Measurements from ENCODE around the gene SPEF1.

GRCh38 chr20:3811467-3812258 is 30.4 kb upstream of the SPEF1 start:
- TF ChIP-seq, protein P1, sequence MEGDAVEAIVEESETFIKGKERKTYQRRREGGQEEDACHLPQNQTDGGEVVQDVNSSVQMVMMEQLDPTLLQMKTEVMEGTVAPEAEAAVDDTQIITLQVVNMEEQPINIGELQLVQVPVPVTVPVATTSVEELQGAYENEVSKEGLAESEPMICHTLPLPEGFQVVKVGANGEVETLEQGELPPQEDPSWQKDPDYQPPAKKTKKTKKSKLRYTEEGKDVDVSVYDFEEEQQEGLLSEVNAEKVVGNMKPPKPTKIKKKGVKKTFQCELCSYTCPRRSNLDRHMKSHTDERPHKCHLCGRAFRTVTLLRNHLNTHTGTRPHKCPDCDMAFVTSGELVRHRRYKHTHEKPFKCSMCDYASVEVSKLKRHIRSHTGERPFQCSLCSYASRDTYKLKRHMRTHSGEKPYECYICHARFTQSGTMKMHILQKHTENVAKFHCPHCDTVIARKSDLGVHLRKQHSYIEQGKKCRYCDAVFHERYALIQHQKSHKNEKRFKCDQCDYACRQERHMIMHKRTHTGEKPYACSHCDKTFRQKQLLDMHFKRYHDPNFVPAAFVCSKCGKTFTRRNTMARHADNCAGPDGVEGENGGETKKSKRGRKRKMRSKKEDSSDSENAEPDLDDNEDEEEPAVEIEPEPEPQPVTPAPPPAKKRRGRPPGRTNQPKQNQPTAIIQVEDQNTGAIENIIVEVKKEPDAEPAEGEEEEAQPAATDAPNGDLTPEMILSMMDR (IDR thresholded peaks at IDR 0.05), result no peak
- TF ChIP-seq POLR2A (IDR thresholded peaks at IDR 0.05), result no peak
